NCI-H82 treated with DMSO at 0.1 percent for 48 hours (cell line): ENCODE data around the gene NAT14.
"Not testable (repeated sequence)": the region's sequence is repeated elsewhere in the genome, so short reads cannot be mapped to it uniquely, and the experiment has no call there.

Experiments
- DNase-seq: peaks from one replicate; lab custom pipeline; 2025; ENCODE audit not compliant: unreplicated experiment; lab: John Stamatoyannopoulos, UW

NAT14 gene

DNA sequence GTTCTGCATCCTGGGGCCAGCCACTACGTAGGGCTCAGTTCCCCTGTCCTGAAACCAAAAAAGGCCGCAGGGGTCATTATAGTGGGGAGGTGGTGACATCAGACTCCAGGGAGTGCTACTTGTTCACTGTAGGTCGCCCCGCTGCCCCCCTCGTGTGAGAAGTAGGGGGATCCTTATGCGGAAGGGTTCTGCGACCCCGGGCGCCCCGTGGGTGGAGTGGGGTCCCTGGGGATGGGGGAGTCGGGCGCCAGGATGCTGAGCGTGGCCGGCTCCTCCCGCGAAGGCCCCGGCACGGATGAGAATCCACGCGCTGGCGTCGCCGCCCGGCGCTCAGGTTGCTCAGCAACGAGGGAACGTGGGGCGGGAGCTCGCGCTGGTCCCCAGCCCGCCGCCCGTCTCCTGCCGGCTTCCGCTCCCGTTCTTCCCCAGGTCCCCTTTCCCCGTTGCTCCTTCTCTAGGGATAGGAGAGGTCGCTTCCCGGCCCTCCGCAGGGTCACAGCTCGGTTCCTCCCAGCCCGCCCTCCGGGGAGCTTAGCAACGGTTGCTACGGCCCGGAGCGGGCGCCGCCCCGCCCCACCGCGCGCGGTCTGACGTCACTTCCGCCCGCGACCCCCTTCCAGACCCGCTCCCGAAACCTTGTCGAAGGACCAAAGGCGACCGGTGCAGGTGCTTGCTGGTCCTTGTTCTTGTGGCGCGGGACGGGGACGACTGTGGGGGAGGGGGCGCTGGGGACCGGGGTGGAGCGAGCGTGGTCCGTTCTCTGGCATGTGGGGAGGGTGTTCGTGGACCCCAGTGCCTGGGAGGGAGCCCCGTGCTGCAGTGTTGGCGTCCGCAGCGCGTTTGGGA lies at the start of gene NAT14:
Gene NAT14, plus strand, starts transcription at position 596 of the 846 bp plus-strand sequence. CDS start 521 bp downstream, outside the sequence.
- DNase-seq = peak; percentile 54

GRCh38 chr19:55436847-55437246 lies 48.1 kb upstream of the NAT14 start:
- DNase-seq = no peak

GRCh38 chr19:55437410-55437809 lies 47.6 kb upstream of the NAT14 start:
- DNase-seq = no peak

DNA sequence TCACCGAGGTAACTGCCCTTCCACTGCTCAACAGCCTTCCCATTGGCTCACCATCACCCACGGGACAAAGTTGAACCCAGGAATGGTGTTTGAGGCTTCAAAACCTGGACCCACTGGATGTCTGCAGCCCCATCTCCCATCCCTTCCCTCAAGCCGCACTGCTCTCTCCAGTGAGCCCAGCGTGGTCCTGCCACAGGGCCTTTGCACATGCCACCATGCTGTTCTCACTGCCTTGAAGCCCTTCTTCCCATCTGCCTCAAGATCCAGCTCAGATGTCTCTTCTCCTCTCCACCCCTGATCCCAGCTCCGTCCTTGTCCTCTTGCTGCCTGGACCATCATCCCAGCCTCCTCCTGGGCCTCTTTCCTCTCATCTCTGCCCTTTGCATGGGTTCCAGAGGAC lies 45.9 kb upstream of the NAT14 start:
- no peak for DNase-seq

- DNase-seq = no peak
Measured at GRCh38 chr19:55440411-55441105, 44.4 kb upstream of the NAT14 start.

- no peak for DNase-seq
Measured at GRCh38 chr19:55441319-55441691, 43.7 kb upstream of the NAT14 start.

DNA sequence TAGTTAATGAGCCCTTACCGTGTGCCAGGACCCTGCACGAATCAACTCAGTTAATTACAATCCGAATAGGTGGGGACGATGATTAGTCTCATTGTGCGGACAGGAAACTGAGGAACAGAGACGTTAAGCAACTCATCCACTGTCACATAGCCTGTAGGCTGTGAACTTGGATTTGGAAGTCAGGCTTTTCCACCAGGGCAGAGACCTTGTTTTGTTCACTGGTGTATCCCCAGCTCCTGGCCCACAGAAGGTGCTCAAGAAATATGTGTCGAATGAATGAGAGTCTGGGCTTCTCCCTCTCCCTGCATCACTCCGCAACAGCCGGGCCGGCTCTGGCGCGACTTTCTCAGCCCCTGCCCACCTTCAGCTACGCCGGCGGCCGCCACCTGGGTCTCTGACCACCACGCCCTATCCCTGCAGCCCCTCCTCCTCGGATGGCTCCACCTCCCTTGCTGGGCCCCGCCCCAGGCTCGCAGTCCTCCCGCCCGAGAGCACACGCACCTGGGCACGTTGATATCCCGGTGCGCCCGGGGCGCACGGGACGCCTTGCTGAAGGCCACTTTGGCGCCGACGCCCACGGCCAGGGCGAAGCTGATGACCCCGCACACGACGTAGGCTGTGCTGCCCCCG lies 43.2 kb upstream of the NAT14 start:
- DNase-seq = no peak

DNA sequence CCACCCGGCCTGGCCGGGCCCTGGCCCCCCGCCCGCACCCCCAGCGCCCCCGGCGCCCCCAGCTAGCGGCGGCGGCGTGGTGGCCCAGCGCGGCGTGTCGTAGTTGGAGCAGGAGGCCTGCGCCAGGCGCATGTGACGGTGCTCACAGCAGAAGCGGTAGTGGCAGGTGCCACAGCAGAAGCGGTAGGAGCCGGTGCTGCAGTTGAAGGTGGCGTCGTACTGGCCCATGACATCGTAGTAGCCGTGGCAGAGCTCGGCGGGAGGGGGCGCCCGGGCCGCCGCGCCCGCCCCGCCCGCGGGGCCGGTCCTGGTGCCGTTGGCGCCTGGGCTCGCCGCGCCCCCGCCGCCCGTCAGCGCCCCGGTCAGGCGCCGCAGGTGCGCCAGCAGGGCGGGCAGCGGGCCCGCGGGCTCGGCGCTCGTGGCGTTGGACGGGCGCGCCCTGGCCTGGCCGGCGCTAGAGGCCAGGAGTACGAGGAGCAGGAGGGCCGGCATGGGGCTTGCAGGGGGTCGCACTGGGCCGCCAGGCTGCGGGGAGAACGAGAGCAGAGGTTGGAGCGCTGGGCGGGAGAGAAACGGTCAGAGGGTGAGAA lies 42.5 kb upstream of the NAT14 start:
- no peak for DNase-seq

- no peak for DNase-seq
Measured at GRCh38 chr19:55443045-55443823, 41.8 kb upstream of the NAT14 start, which contains the start of gene SHISA7. Gene SHISA7, minus strand, starts transcription at chr19:55443300. Its CDS starts 437 bp downstream, at chr19:55442863.

DNA sequence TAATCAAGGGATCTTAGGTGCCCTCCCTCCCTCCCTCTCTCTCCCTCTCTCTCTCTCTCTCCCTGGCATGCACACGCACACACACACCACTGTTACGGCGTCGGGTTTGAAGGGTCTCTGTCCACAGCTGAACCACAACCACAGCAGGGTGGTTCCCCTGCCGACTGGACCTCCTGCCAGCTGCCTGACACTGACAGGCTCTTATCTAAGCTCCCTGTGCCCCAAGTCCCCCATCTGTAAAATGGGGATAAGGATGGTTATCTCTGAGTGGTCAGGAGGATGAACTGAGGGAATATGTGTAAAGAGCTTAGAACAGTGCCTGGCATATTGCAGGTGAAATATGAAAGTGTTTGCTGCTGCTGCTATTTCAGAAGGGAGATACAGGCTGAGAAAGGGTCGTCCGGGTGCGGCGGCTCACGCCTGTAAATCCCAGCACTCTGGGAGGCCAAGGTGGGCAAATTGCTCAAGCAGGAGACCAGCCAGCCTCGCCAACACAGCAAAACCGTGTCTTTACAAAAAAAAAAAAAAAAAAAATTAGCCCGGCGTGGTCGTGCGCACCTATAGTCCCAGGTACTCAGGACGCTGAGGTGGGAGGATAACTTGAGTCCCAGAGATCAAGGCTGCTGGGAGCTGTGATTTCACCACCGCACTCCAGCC lies 41.0 kb upstream of the NAT14 start:
- DNase-seq = no peak

GRCh38 chr19:55444646-55445045 lies 40.3 kb upstream of the NAT14 start:
- DNase-seq = no peak

- no peak for DNase-seq
Measured at GRCh38 chr19:55446060-55446459, 38.9 kb upstream of the NAT14 start.

GRCh38 chr19:55447421-55448174 lies 37.4 kb upstream of the NAT14 start:
- DNase-seq = no peak

DNA sequence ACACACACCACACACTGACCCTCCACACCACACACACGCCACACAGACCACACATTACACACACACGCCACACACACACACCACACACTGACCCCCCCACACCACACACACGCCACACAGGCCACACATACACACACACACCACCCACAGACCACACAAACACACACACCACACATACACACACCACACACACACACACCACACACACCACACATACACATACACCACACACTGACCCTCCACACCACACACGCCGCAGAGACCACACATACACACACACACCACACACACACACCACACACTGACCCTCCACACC lies 36.9 kb upstream of the NAT14 start:
- not testable (repeated sequence) for DNase-seq

DNA sequence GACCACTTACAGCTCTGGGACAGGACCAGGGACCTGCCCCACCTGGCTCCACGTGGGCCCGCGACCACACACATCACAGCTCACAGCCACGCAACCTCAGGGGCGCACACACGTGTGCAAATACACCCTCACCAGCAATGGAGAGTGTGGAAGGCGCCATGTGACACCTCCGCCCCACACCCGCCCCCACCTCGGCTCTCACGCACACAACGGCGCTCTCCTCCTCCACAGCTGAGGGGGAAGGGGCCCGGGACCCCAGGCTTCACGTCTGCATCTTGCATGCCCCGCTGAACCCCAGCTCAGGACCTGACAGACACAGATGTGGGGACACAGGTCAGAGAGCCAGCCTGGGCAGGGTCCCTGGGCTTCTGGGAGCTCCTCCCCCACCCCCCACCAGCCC lies 35.5 kb upstream of the NAT14 start:
- DNase-seq = no peak

DNA sequence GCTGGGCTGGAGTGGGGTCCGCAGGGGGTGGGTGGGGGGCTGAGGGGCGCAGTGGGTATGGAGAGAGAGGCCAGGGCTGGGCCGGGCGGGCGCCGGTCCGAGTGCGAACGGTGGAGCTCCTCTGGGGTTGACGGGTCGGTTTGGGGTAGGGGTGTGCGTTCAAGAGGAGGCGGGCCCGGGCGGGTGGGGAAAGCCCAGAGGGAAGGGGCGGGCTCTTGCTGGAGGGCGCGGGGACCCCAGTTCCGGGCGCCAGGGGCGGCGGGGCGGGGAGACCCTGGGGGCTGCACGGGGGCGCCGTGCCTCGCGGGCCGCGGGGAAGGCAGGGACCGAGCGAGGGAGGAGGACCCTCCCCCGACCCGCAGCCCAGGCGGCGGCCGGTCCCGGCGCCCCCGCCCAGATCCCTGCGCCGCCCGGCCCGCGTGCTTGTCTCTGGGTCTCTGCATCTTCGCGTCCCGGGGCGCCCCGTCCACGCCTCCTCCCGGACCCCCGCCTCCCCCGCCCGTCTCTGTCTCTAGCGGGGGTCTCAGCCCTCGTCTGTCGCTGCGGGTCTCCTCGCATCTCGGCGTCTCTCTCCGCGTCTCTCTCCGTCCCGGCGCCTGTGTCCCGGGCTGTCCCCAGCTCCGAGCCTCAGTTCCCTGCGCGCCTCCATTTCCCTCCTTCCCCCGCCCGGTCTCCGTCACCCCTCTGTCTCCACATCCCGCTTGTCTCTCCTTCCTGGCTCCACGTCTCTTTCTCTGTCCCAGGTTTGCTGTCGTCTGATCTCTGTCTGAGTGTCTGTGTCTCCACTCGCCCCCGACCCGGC lies 33.6 kb upstream of the NAT14 start:
- DNase-seq = no peak

GRCh38 chr19:55451965-55452748 lies 32.8 kb upstream of the NAT14 start:
- no peak for DNase-seq

GRCh38 chr19:55452749-55453346 lies 32.1 kb upstream of the NAT14 start:
- DNase-seq = peak; percentile 89
